K562 (cell line): Measurements from ENCODE around the gene CDCA7. TPM values are rescaled to one million over a fixed set of nuclear protein-coding genes. Genes with fewer than 3 reads are reported as not detected.

Experiments
- ATAC-seq: fragments of 200-7000 bp; cut with Tn5 transposase; 3 replicates; pipeline ENCODE4 v1.9.1; 2020; ENCODE audit warnings: moderate library complexity
- BruUV-seq: library from RNA; stranded (reverse); fragments of 400-500 nt; replicated peaks from 2 replicates; lab custom pipeline; 2021; lab: Mats Ljungman, UMichigan
- CTCF ChIA-PET: fragments of 300-600 bp; formaldehyde crosslinking; extraction: SDS; loops from one replicate; lab custom pipeline; 2021; ENCODE audit warnings: low intra/inter-chr PET ratio; lab: Yijun Ruan, JAX
- POLR2A ChIA-PET: fragments of 300-600, 350-650 bp; sonication (Branson Sonifier 250); formaldehyde crosslinking; extraction: SDS; loops from one replicate; lab custom pipeline; 2021; ENCODE audit warnings: antibody characterized with exemption, inconsistent platforms; lab: Yijun Ruan, JAX
- DNase-seq, 4 experiments: peaks; one replicate each; pipeline versions ENCODE4 v3.0.0 to v3.0.0-alpha.2; 2011 to 2018; ENCODE audit warnings: low spot score in 3 of 4, mixed read lengths in 3 of 4; ENCODE audit errors: extremely low read depth in 1 of 4
- FAIRE-seq: peaks from 2 replicates; lab custom pipeline; 2011; peaks lifted over from hg19 to GRCh38; lab: Jason Lieb, UNC
- H2AFZ ChIP-seq: 2 replicates; pipeline ENCODE4 v1.6.0; 2011; ENCODE audit warnings: low read depth, low read length, control low read depth, inconsistent platforms
- H3K27ac ChIP-seq: fragments of 200-600 bp; 3 replicates; pipeline ENCODE4 v1.8.0; 2011; ENCODE audit warnings: low read depth, mild to moderate bottlenecking, control low read depth, inconsistent platforms, low read length, moderate library complexity, mixed read lengths; ENCODE audit errors: extremely low read depth
- H3K27me3 ChIP-seq, 2 experiments: fragments of 300-600 bp in 1 of 2; 2 replicates in 1 of 2; 3 replicates in 1 of 2; pipeline versions ENCODE4 v1.6.0 to v1.8.0; 2011; ENCODE audit warnings: inconsistent platforms in 2 of 2, low read length in 2 of 2, mild to moderate bottlenecking in 1 of 2, mixed read lengths in 1 of 2, moderate library complexity in 1 of 2; ENCODE audit not compliant: control insufficient read depth in 2 of 2, insufficient read depth in 2 of 2
- H3K36me3 ChIP-seq: fragments of 300-600 bp; 3 replicates; pipeline ENCODE4 v1.8.0; 2011; ENCODE audit warnings: mild to moderate bottlenecking, low read length, inconsistent platforms; ENCODE audit not compliant: control insufficient read depth, insufficient read depth
- H3K4me1 ChIP-seq, 2 experiments: fragments of 200-600 bp in 1 of 2; replicated peaks in 1 of 2; 2 replicates in 1 of 2; 3 replicates in 1 of 2; pipeline versions ENCODE4 v1.5.1 to v1.8.0; 2011; ENCODE audit warnings: inconsistent platforms in 2 of 2, low read length in 2 of 2, mild to moderate bottlenecking in 1 of 2, mixed read lengths in 1 of 2, moderate library complexity in 1 of 2; ENCODE audit not compliant: control insufficient read depth in 2 of 2, insufficient read depth in 2 of 2
- H3K4me2 ChIP-seq: 2 replicates; pipeline ENCODE4 v1.6.1; 2011; ENCODE audit warnings: low read length, control low read depth, inconsistent platforms, mixed read lengths; ENCODE audit not compliant: insufficient read depth
- H3K4me3 ChIP-seq: fragments of 200-600 bp; sonication (generic), shearing (Covaris generic); 2 replicates; pipeline ENCODE4 v1.5.1; 2016; ENCODE audit warnings: control low read depth, inconsistent platforms
- H3K79me2 ChIP-seq: fragments of 200-600 bp; 3 replicates; pipeline ENCODE4 v1.8.0; 2011; ENCODE audit warnings: low read length, inconsistent platforms; ENCODE audit not compliant: control insufficient read depth, insufficient read depth
- H3K9ac ChIP-seq, 2 experiments: 2 replicates each; pipeline versions ENCODE4 v1.6.0 to v1.6.1; 2011; ENCODE audit warnings: low read depth in 2 of 2, low read length in 2 of 2, control low read depth in 1 of 2, inconsistent platforms in 1 of 2, mild to moderate bottlenecking in 1 of 2, mixed read lengths in 1 of 2; ENCODE audit not compliant: insufficient read depth in 1 of 2
- H3K9me1 ChIP-seq: one replicate; pipeline ENCODE4 v1.6.0; 2011; ENCODE audit warnings: inconsistent platforms, mild to moderate bottlenecking, low read length, moderate library complexity; ENCODE audit not compliant: control insufficient read depth, insufficient read depth
- H3K9me3 ChIP-seq: replicated peaks from 2 replicates; pipeline ENCODE4 v1.5.1; 2011; ENCODE audit warnings: low read depth, low read length, inconsistent platforms; ENCODE audit not compliant: control insufficient read depth, insufficient read depth
- H4K20me1 ChIP-seq: replicated peaks from 2 replicates; pipeline ENCODE4 v1.6.1; 2011; ENCODE audit warnings: low read length, inconsistent platforms, mixed read lengths; ENCODE audit not compliant: control insufficient read depth, insufficient read depth
- DEAF1 ChIP-seq: fragments of 450-650 bp; formaldehyde crosslinking; IDR thresholded peaks from 2 replicates; pipeline ENCODE4 v1.4.0; 2020; ENCODE audit warnings: mild to moderate bottlenecking, moderate library complexity
- FOXA1 ChIP-seq: fragments of 450-650 bp; IDR thresholded peaks from 2 replicates; pipeline ENCODE4 v1.6.1; 2016; ENCODE audit warnings: mild to moderate bottlenecking, borderline replicate concordance
- HMBOX1 ChIP-seq: sonication (generic); IDR thresholded peaks from 2 replicates; pipeline ENCODE4 v1.6.1; 2016
- KLF6 ChIP-seq: fragments of 250-450 bp; sonication (Bioruptor Pico); IDR thresholded peaks from 2 replicates; pipeline ENCODE4 v1.4.0; 2020; ENCODE audit warnings: mild to moderate bottlenecking, moderate library complexity, borderline replicate concordance
- NFIC ChIP-seq: fragments of 450-650 bp; IDR thresholded peaks from 2 replicates; pipeline ENCODE4 v1.6.1; 2017; ENCODE audit warnings: mild to moderate bottlenecking, inconsistent platforms
- POLR2A ChIP-seq: fragments of 450-650 bp; conservative IDR thresholded peaks from 2 replicates; pipeline ENCODE4 v1.6.1; 2016
- POLR2AphosphoS5 ChIP-seq: IDR thresholded peaks from 2 replicates; pipeline ENCODE4 v1.6.1; 2011; ENCODE audit warnings: mild to moderate bottlenecking, low read depth, low read length, moderate library complexity; ENCODE audit not compliant: control insufficient read depth, insufficient read depth
- RBBP5 ChIP-seq: fragments of 200-600 bp; sonication (generic); IDR thresholded peaks from 2 replicates; pipeline ENCODE4 v1.6.1; 2012; ENCODE audit warnings: borderline replicate concordance, mild to moderate bottlenecking, low read length, control low read depth, inconsistent platforms; ENCODE audit not compliant: insufficient read depth, poor library complexity, severe bottlenecking
- STAT5A ChIP-seq: IDR thresholded peaks from 2 replicates; pipeline ENCODE4 v1.6.1; 2012; ENCODE audit warnings: low read length, inconsistent platforms, borderline replicate concordance
- TCFL5 ChIP-seq: fragments of 250-450 bp; sonication (Bioruptor Pico); conservative IDR thresholded peaks from 2 replicates; pipeline ENCODE4 v1.6.1; 2021; ENCODE audit warnings: mild to moderate bottlenecking, moderate library complexity, matching md5 sums
- TRIM24 ChIP-seq, 2 experiments: fragments of 450-650 bp; IDR thresholded peaks; 2 replicates each; pipeline ENCODE4 v1.6.1; 2016
- VEZF1 ChIP-seq: fragments of 200-800 bp; sonication (Bioruptor generic); IDR thresholded peaks from 2 replicates; pipeline ENCODE4 v1.6.1; 2017; ENCODE audit warnings: missing genetic modification characterization, missing compliant biosample characterization
- ZNF133 ChIP-seq: fragments of 250-450 bp; sonication (Bioruptor Pico); IDR thresholded peaks from 2 replicates; pipeline ENCODE4 v1.4.0; 2020; ENCODE audit warnings: mild to moderate bottlenecking
- ZNF24 ChIP-seq: fragments of 450-650 bp; IDR thresholded peaks from 2 replicates; pipeline ENCODE4 v1.6.1; 2016
- ZNF354B ChIP-seq: fragments of 250-450 bp; sonication (Bioruptor Pico); IDR thresholded peaks from 2 replicates; pipeline ENCODE4 v1.4.0; 2020
- ZNF551 ChIP-seq: fragments of 250-450 bp; sonication (Bioruptor Pico); IDR thresholded peaks from 2 replicates; pipeline ENCODE4 v1.5.0; 2021; ENCODE audit warnings: mild to moderate bottlenecking, moderate library complexity
- ZNF79 ChIP-seq: fragments of 250-450 bp; sonication (Bioruptor Pico); IDR thresholded peaks from 2 replicates; pipeline ENCODE4 v1.4.0; 2020; ENCODE audit warnings: low read depth, mild to moderate bottlenecking, moderate library complexity
- WGBS: fragments of 100-300 bp; shearing (Covaris generic); methylation state at CpG from one replicate; pipeline ENCODE4 v1.1.6; 2016; ENCODE audit warnings: low coverage, mixed read lengths; ENCODE audit not compliant: insufficient coverage; ENCODE audit errors: missing lambda C conversion rate; 5-methylcytosine and 5-hydroxymethylcytosine counted together
- in situ Hi-C: fragments of 300-500 bp; cut with MboI; formaldehyde crosslinking; loops from 4 replicates; pipeline ENCODE4 v1.15.0; 2018; ENCODE audit warnings: inconsistent platforms, mixed read lengths
- intact Hi-C: fragments of 100-400 bp; cut with micrococcal nuclease; formaldehyde crosslinking; loops from 2 replicates; pipeline ENCODE4 v1.14.2; 2022
- polyA plus RNA-seq, 8 experiments: library from polyadenylated mRNA; depleted of rRNA in 4 of 8; stranded (reverse) in 5 of 8; unstranded in 3 of 8; fragments of >200 nt; fragmentation: Nextera tagmentation in 2 of 8; fragmentation: Illumina TruSeq in 1 of 8; extraction: Ambion mirVana in 2 of 8; extraction: Trizol in 1 of 8; gene quantifications; 2 replicates each; pipeline versions ENCODE4 v1.2.1 to v1.2.3, GENCODE V29; 2011 to 2014; ENCODE audit warnings: inconsistent platforms in 1 of 8, missing spikeins in 1 of 8
- total RNA-seq, 7 experiments: library from RNA; depleted of rRNA in 6 of 7; stranded (reverse); fragments of >200 nt in 6 of 7; fragmentation: Illumina TruSeq in 2 of 7; extraction: Trizol in 2 of 7; gene quantifications; 2 replicates each; pipeline versions ENCODE4 v1.2.1 to v1.2.3, GENCODE V29; 2011 to 2021; ENCODE audit warnings: low replicate concordance in 1 of 7
- TF ChIP-seq, protein P1 (sequence below): sonication (generic); formaldehyde crosslinking; IDR thresholded peaks from 2 replicates; pipeline ENCODE4 v1.5.0; 2020; ENCODE audit warnings: missing genetic modification reagents

Gene CDCA7
- total and polyA plus RNA-seq, 9 of the 15 experiments (the other 6 are each of a cell fraction or from before 2014, with no cell fraction given) = 28.5 to 122 (median 51.0) TPM

- Histone ChIP-seq H3K4me3 (no peak overlapping the region), H3K4me2 (no peak overlapping the region), H4K20me1 (no peaks in the 10 kb centered on the region), H3K27me3 (peaks cover 32 to 37% of the 10 kb centered on the region in 2 experiments), H3K27ac (no peak overlapping the region), H3K9me3 (no peaks in the 10 kb centered on the region), H3K36me3 (no peaks in the 10 kb centered on the region), H3K9me1 (no peaks in the 10 kb centered on the region), H3K9ac (no peak overlapping the region), H3K4me1 (no peaks in the 10 kb centered on the region), H2AFZ (no peak overlapping the region), H3K79me2 (no peaks in the 10 kb centered on the region)
- in situ Hi-C loops (no loop called here), intact Hi-C loops (no loop called here)
- BruUV-seq = no TSS peak
- DNase-seq (no peak), ATAC-seq (no peak; the same call in 2 of the 3 replicates), FAIRE-seq (no peak)
- POLR2A ChIA-PET = interaction anchor here (0.9 kb wide), 1 partner anchor 11 kb away, joined by 3 read pairs; no protein-coding TSS in a partner anchor
- 0% methylated on average over 1 of the region's 1 CpG for WGBS
- CTCF ChIA-PET = interaction anchor here (1.4 kb wide), 1 partner anchor 13 kb away, joined by 4 read pairs; no protein-coding TSS in a partner anchor
- no peak for TF ChIP-seq STAT5A
- TF ChIP-seq RBBP5 = no peak
- no peak for TF ChIP-seq HMBOX1
- no peak for TF ChIP-seq ZNF551 (CRISPR knock-in tag)
- no peak for TF ChIP-seq ZNF354B (CRISPR knock-in tag)
- TF ChIP-seq TRIM24 (IDR thresholded peaks at IDR 0.05) = peak; percentile 27 to 75; a peak in 2 of 4 replicates
- 0 out of 2 replicates have a peak, but pooled peaks have one; percentile 24 for TF ChIP-seq VEZF1
- no peak for TF ChIP-seq TCFL5 (CRISPR knock-in tag)
- TF ChIP-seq POLR2AphosphoS5 = no peak
- TF ChIP-seq, protein P1, sequence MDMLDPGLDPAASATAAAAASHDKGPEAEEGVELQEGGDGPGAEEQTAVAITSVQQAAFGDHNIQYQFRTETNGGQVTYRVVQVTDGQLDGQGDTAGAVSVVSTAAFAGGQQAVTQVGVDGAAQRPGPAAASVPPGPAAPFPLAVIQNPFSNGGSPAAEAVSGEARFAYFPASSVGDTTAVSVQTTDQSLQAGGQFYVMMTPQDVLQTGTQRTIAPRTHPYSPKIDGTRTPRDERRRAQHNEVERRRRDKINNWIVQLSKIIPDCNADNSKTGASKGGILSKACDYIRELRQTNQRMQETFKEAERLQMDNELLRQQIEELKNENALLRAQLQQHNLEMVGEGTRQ (CRISPR knock-in tag) = no peak
- peak; percentile 86 for TF ChIP-seq NFIC
- TF ChIP-seq FOXA1 = no peak
- TF ChIP-seq ZNF133 (CRISPR knock-in tag) = no peak
- peak; percentile 95 for TF ChIP-seq ZNF24
- no peak for TF ChIP-seq DEAF1
- TF ChIP-seq ZNF79 (CRISPR knock-in tag) = no peak
- no peak for TF ChIP-seq POLR2A
- TF ChIP-seq KLF6 (CRISPR knock-in tag) = no peak
Measured at GRCh38 chr2:173414823-173415322, 60.2 kb downstream of the CDCA7 start.
